Neuron (in vitro differentiated cells): ENCODE measurements around the gene TUBG2.
"Not testable (repeated sequence)": the region's sequence is repeated elsewhere in the genome, so short reads cannot be mapped to it uniquely, and the experiment has no call there.

Source experiments
- H2AFZ ChIP-seq: one replicate; pipeline ENCODE4 v1.6.1; 2013; ENCODE audit warnings: low read depth, mild to moderate bottlenecking, inconsistent platforms, low read length, moderate library complexity
- H3K27me3 ChIP-seq: one replicate; pipeline ENCODE4 v1.6.1; 2013; ENCODE audit warnings: low read length; ENCODE audit not compliant: insufficient read depth
- H3K36me3 ChIP-seq: one replicate; pipeline ENCODE4 v1.6.1; 2013; ENCODE audit warnings: low read length; ENCODE audit not compliant: insufficient read depth
- H3K4me1 ChIP-seq: one replicate; pipeline ENCODE4 v1.6.1; 2013; ENCODE audit warnings: low read length; ENCODE audit not compliant: insufficient read depth
- H3K4me3 ChIP-seq: 2 replicates; pipeline ENCODE4 v1.5.1; 2013; ENCODE audit warnings: mild to moderate bottlenecking, low read length, moderate library complexity
- H3K9me3 ChIP-seq: one replicate; pipeline ENCODE4 v1.6.1; 2013; ENCODE audit warnings: low read length

Gene TUBG2

GRCh38 chr17:42659079-42659931, at the start of gene TUBG2:
TUBG2 (plus strand) TSS chr17:42659284; CDS start chr17:42659504, 220 bp downstream.
- Histone ChIP-seq H3K4me3 (peak within 1 kb of the TSS; percentile 67), H2AFZ (peak within 1 kb of the TSS; percentile 41), H3K27me3 (no peaks in the 10 kb centered on the region), H3K36me3 (peaks cover 11% of the 10 kb centered on the region), H3K4me1 (peaks cover 5% of the 10 kb centered on the region), H3K9me3 (no peaks in the 10 kb centered on the region)

- peaks cover 16% of the 10 kb centered on the region for H3K4me1 ChIP-seq
- not testable (repeated sequence) for H3K9me3 ChIP-seq
Observed at GRCh38 chr17:42609814-42610801, 49.0 kb upstream of the TUBG2 start.

GRCh38 chr17:42612013-42612412, 47.1 kb upstream of the TUBG2 start:
- Histone ChIP-seq H2AFZ (no peak overlapping the region), H3K36me3 (peaks cover 41% of the 10 kb centered on the region), H3K4me3 (no peak overlapping the region), H3K9me3 (no peaks in the 10 kb centered on the region), H3K4me1 (peaks cover 15% of the 10 kb centered on the region), H3K27me3 (no peaks in the 10 kb centered on the region)

More at GRCh38 chr17:42609814-42610801, 49.0 kb upstream of the TUBG2 start:
- peaks cover 32% of the 10 kb centered on the region for H3K36me3 ChIP-seq
- H3K27me3 ChIP-seq: not testable (repeated sequence)
- H2AFZ ChIP-seq: peak overlapping the region; percentile 88
- H3K4me3 ChIP-seq: peak overlapping the region; percentile 87

GRCh38 chr17:42613699-42614295, 45.3 kb upstream of the TUBG2 start:
- Histone ChIP-seq H3K4me3 (no peak overlapping the region), H3K9me3 (no peaks in the 10 kb centered on the region), H3K36me3 (peaks cover 41% of the 10 kb centered on the region), H3K4me1 (peaks cover 3% of the 10 kb centered on the region), H3K27me3 (no peaks in the 10 kb centered on the region), H2AFZ (no peak overlapping the region)

GRCh38 chr17:42617956-42618431, 41.1 kb upstream of the TUBG2 start:
- no peaks in the 10 kb centered on the region for H3K9me3 ChIP-seq

GRCh38 chr17:42618442-42619150, 40.5 kb upstream of the TUBG2 start:
- Histone ChIP-seq H3K27me3 (no peaks in the 10 kb centered on the region), H2AFZ (no peak overlapping the region), H3K4me3 (no peak overlapping the region), H3K4me1 (no peaks in the 10 kb centered on the region), H3K36me3 (peaks cover 23% of the 10 kb centered on the region), H3K9me3 (no peaks in the 10 kb centered on the region)

More at GRCh38 chr17:42617956-42618431, 41.1 kb upstream of the TUBG2 start:
- Histone ChIP-seq H3K27me3 (no peaks in the 10 kb centered on the region), H3K4me1 (no peaks in the 10 kb centered on the region), H3K36me3 (peaks cover 29% of the 10 kb centered on the region), H3K4me3 (no peak overlapping the region), H2AFZ (no peak overlapping the region)

GRCh38 chr17:42621987-42622386, 37.1 kb upstream of the TUBG2 start:
- not testable (repeated sequence) for H3K36me3 ChIP-seq, H3K27me3 ChIP-seq, H2AFZ ChIP-seq, H3K4me1 ChIP-seq, H3K9me3 ChIP-seq, H3K4me3 ChIP-seq

GRCh38 chr17:42623271-42623670, 35.8 kb upstream of the TUBG2 start:
- Histone ChIP-seq H3K9me3 (no peaks in the 10 kb centered on the region), H2AFZ (no peak overlapping the region), H3K36me3 (no peaks in the 10 kb centered on the region)

GRCh38 chr17:42623732-42624596, 35.1 kb upstream of the TUBG2 start:
- Histone ChIP-seq H3K9me3 (no peaks in the 10 kb centered on the region), H3K4me3 (no peak overlapping the region), H2AFZ (no peak overlapping the region)

More at GRCh38 chr17:42623271-42623670, 35.8 kb upstream of the TUBG2 start:
- Histone ChIP-seq H3K4me1 (no peaks in the 10 kb centered on the region), H3K4me3 (no peak overlapping the region), H3K27me3 (no peaks in the 10 kb centered on the region)

GRCh38 chr17:42627032-42627764, 31.9 kb upstream of the TUBG2 start:
- H3K4me1 ChIP-seq, H3K36me3 ChIP-seq, H3K4me3 ChIP-seq, H3K9me3 ChIP-seq, H2AFZ ChIP-seq, H3K27me3 ChIP-seq: not testable (repeated sequence)

More at GRCh38 chr17:42623732-42624596, 35.1 kb upstream of the TUBG2 start:
- Histone ChIP-seq H3K36me3 (no peaks in the 10 kb centered on the region), H3K27me3 (no peaks in the 10 kb centered on the region), H3K4me1 (no peaks in the 10 kb centered on the region)

- no peaks in the 10 kb centered on the region for H3K4me1 ChIP-seq
- H2AFZ ChIP-seq: no peak overlapping the region
- no peaks in the 10 kb centered on the region for H3K36me3 ChIP-seq
- no peaks in the 10 kb centered on the region for H3K9me3 ChIP-seq
- peaks cover 3% of the 10 kb centered on the region for H3K27me3 ChIP-seq
- no peak overlapping the region for H3K4me3 ChIP-seq
Observed at GRCh38 chr17:42629411-42630009, 29.6 kb upstream of the TUBG2 start.
